Measurements from ENCODE around the gene AKT1S1.
A peak's percentile ranks its signal among the peaks of the same experiment; 100 is the strongest.

The AKT1S1 gene

DNA sequence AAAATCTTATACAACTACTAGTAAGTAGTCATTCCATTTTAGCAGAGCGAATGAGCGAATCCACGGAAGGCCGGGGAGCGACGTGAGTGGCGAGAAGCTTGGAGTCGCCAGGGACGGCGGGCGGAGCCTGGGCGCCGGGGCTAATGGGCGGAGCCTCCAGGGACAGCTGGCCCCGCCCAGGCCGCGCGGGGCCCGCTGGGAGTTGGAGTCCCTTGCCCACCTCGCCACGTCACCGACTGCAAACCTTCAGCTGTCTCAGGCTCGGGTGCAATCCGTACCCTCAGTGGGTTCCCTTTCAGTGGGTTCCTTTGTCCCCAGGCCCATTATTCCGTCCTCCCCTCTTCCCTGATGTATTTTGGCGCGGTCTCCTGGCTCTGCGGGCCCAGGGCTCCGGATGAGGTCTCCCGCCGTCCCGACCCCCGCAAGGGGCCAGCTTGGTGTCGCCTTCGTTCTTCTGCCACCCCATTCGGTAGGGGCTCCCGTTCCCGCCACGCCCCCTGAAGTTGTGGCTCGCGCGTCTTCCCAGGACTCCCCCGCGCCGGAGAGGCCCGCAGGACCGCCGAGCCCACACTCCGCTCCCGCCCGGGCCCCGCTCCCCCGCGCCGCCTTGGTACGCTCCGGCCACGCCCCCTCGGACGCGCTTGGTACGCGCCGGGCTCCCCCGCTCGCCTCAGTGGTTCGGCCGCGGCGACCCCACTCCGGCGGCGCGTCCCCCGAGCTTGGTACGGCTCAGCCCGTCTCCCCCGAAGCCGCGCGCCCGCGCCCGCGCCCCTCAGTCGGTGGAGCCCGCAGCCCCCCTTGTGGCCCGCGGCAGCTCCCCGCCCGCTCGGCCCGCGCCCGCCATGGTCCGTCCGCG lies 26.4 kb downstream of the AKT1S1 start, which contains the start of gene PTOV1 (continued):
- TF ChIP-seq, protein P1, sequence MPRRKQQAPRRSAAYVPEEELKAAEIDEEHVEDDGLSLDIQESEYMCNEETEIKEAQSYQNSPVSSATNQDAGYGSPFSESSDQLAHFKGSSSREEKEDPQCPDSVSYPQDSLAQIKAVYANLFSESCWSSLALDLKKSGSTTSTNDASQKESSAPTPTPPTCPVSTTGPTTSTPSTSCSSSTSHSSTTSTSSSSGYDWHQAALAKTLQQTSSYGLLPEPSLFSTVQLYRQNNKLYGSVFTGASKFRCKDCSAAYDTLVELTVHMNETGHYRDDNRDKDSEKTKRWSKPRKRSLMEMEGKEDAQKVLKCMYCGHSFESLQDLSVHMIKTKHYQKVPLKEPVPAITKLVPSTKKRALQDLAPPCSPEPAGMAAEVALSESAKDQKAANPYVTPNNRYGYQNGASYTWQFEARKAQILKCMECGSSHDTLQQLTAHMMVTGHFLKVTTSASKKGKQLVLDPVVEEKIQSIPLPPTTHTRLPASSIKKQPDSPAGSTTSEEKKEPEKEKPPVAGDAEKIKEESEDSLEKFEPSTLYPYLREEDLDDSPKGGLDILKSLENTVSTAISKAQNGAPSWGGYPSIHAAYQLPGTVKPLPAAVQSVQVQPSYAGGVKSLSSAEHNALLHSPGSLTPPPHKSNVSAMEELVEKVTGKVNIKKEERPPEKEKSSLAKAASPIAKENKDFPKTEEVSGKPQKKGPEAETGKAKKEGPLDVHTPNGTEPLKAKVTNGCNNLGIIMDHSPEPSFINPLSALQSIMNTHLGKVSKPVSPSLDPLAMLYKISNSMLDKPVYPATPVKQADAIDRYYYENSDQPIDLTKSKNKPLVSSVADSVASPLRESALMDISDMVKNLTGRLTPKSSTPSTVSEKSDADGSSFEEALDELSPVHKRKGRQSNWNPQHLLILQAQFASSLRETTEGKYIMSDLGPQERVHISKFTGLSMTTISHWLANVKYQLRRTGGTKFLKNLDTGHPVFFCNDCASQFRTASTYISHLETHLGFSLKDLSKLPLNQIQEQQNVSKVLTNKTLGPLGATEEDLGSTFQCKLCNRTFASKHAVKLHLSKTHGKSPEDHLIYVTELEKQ (tag by site-specific recombination; IDR thresholded peaks at IDR 0.05; ENCODE audit: borderline replicate concordance), result 0 out of 2 replicates have a peak, but pooled peaks have one; percentile 8
- TF ChIP-seq ZNF133 (tag by site-specific recombination; IDR thresholded peaks at IDR 0.05) (no peak), KLF8 (tag by site-specific recombination; IDR thresholded peaks at IDR 0.05) (peak; percentile 92), HOXA7 (CRISPR knock-in tag; IDR thresholded peaks at IDR 0.05; ENCODE audit: borderline replicate concordance) (no peak), ZNF221 (tag by site-specific recombination; IDR thresholded peaks at IDR 0.05; ENCODE audit: borderline replicate concordance) (0 out of 2 replicates have a peak, but pooled peaks have one; percentile 22), ZFHX2 (tag by site-specific recombination; conservative IDR thresholded peaks at IDR 0.05) (peak; percentile 90), ZNF654 (tag by site-specific recombination; IDR thresholded peaks at IDR 0.05; ENCODE audit: low read depth) (no peak), ZNF621 (tag by site-specific recombination; IDR thresholded peaks at IDR 0.05) (no peak), OSR2 (tag by site-specific recombination; IDR thresholded peaks at IDR 0.05) (peak; percentile 44; the same call in 1 of the 2 replicates), ZNF19 (tag by site-specific recombination; IDR thresholded peaks at IDR 0.05; ENCODE audit: low read depth) (no peak), KLF16 (tag by site-specific recombination; IDR thresholded peaks at IDR 0.05) (peak; percentile 97), ZNF624 (tag by site-specific recombination; IDR thresholded peaks at IDR 0.05) (no peak), ZNF830 (tag by site-specific recombination; IDR thresholded peaks at IDR 0.05; ENCODE audit: low read depth) (no peak), BCL11A (tag by site-specific recombination; IDR thresholded peaks at IDR 0.05; ENCODE audit: low read depth) (peak; percentile 46; the same call in 1 of the 2 replicates), ZNF16 (tag by site-specific recombination; IDR thresholded peaks at IDR 0.05; ENCODE audit: low read depth) (no peak), ZNF433 (tag by site-specific recombination; IDR thresholded peaks at IDR 0.05; ENCODE audit: low read depth) (no peak), ZFP69B (tag by site-specific recombination; IDR thresholded peaks at IDR 0.05) (peak; percentile 90), ZNF670 (tag by site-specific recombination; IDR thresholded peaks at IDR 0.05; ENCODE audit: low read depth) (no peak), TCF7L2 (IDR thresholded peaks at IDR 0.05; ENCODE audit: borderline replicate concordance, low read depth, low read length) (no peak), SP2 (tag by site-specific recombination; IDR thresholded peaks at IDR 0.05) (peak; percentile 52), ZNF24 (tag by site-specific recombination; IDR thresholded peaks at IDR 0.05) (peak; percentile 92), ZFP37 (tag by site-specific recombination; IDR thresholded peaks at IDR 0.05) (peak; percentile 76; the same call in 1 of the 2 replicates), ZBTB17 (tag by site-specific recombination; IDR thresholded peaks at IDR 0.05) (peak; percentile 97), ZNF626 (tag by site-specific recombination; IDR thresholded peaks at IDR 0.05) (no peak; the same call in 1 of the 2 replicates)
- TF ChIP-seq, protein P2, sequence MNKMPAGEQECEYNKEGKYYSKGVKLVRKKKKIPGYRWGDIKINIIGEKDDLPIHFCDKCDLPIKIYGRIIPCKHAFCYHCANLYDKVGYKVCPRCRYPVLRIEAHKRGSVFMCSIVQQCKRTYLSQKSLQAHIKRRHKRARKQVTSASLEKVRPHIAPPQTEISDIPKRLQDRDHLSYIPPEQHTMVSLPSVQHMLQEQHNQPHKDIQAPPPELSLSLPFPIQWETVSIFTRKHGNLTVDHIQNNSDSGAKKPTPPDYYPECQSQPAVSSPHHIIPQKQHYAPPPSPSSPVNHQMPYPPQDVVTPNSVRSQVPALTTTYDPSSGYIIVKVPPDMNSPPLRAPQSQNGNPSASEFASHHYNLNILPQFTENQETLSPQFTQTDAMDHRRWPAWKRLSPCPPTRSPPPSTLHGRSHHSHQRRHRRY (tag by site-specific recombination; IDR thresholded peaks at IDR 0.05), result no peak
- TF ChIP-seq, protein P3, sequence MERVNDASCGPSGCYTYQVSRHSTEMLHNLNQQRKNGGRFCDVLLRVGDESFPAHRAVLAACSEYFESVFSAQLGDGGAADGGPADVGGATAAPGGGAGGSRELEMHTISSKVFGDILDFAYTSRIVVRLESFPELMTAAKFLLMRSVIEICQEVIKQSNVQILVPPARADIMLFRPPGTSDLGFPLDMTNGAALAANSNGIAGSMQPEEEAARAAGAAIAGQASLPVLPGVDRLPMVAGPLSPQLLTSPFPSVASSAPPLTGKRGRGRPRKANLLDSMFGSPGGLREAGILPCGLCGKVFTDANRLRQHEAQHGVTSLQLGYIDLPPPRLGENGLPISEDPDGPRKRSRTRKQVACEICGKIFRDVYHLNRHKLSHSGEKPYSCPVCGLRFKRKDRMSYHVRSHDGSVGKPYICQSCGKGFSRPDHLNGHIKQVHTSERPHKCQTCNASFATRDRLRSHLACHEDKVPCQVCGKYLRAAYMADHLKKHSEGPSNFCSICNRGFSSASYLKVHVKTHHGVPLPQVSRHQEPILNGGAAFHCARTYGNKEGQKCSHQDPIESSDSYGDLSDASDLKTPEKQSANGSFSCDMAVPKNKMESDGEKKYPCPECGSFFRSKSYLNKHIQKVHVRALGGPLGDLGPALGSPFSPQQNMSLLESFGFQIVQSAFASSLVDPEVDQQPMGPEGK (tag by site-specific recombination; IDR thresholded peaks at IDR 0.05), result peak; percentile 99
- TF ChIP-seq, protein P4, sequence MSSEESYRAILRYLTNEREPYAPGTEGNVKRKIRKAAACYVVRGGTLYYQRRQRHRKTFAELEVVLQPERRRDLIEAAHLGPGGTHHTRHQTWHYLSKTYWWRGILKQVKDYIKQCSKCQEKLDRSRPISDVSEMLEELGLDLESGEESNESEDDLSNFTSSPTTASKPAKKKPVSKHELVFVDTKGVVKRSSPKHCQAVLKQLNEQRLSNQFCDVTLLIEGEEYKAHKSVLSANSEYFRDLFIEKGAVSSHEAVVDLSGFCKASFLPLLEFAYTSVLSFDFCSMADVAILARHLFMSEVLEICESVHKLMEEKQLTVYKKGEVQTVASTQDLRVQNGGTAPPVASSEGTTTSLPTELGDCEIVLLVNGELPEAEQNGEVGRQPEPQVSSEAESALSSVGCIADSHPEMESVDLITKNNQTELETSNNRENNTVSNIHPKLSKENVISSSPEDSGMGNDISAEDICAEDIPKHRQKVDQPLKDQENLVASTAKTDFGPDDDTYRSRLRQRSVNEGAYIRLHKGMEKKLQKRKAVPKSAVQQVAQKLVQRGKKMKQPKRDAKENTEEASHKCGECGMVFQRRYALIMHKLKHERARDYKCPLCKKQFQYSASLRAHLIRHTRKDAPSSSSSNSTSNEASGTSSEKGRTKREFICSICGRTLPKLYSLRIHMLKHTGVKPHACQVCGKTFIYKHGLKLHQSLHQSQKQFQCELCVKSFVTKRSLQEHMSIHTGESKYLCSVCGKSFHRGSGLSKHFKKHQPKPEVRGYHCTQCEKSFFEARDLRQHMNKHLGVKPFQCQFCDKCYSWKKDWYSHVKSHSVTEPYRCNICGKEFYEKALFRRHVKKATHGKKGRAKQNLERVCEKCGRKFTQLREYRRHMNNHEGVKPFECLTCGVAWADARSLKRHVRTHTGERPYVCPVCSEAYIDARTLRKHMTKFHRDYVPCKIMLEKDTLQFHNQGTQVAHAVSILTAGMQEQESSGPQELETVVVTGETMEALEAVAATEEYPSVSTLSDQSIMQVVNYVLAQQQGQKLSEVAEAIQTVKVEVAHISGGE (tag by site-specific recombination; conservative IDR thresholded peaks at IDR 0.05; ENCODE audit: low read depth), result peak; percentile 84
- TF ChIP-seq, protein P5, sequence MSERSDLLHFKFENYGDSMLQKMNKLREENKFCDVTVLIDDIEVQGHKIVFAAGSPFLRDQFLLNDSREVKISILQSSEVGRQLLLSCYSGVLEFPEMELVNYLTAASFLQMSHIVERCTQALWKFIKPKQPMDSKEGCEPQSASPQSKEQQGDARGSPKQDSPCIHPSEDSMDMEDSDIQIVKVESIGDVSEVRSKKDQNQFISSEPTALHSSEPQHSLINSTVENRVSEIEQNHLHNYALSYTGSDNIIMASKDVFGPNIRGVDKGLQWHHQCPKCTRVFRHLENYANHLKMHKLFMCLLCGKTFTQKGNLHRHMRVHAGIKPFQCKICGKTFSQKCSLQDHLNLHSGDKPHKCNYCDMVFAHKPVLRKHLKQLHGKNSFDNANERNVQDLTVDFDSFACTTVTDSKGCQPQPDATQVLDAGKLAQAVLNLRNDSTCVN (tag by site-specific recombination; optimal IDR thresholded peaks at IDR 0.05), result peak; percentile 81
